GM12878 (cell line): ENCODE measurements around the gene TBX5.

Experiments
- CREB1 ChIP-seq: IDR thresholded peaks from 2 replicates; pipeline ENCODE4 v1.6.1; 2012; ENCODE audit warnings: low read depth, mild to moderate bottlenecking, inconsistent platforms
- CREM ChIP-seq: IDR thresholded peaks from 2 replicates; pipeline ENCODE4 v1.6.1; 2014; ENCODE audit warnings: antibody characterized with exemption, low read depth
- CTCF ChIP-seq, 3 experiments: IDR thresholded peaks in 2 of 3; conservative IDR thresholded peaks in 1 of 3; 2 replicates each; pipeline ENCODE4 v1.5.1; 2011; ENCODE audit warnings: low read depth in 3 of 3, low read length in 3 of 3, mild to moderate bottlenecking in 3 of 3, control low read depth in 2 of 3, moderate library complexity in 2 of 3, inconsistent platforms in 1 of 3, mixed read lengths in 1 of 3; ENCODE audit not compliant: control insufficient read depth in 2 of 3, insufficient read depth in 1 of 3; ENCODE audit errors: extremely low read depth in 1 of 3
- EP300 ChIP-seq, 2 experiments: fragments of 150-350 bp in 1 of 2; IDR thresholded peaks; 2 replicates each; pipeline ENCODE4 v1.6.1; 2011 to 2012; ENCODE audit warnings: low read depth in 2 of 2, low read length in 2 of 2, borderline replicate concordance in 1 of 2, improper control_type of control experiment in 1 of 2, inconsistent platforms in 1 of 2; ENCODE audit not compliant: control insufficient read depth in 1 of 2
- HCFC1 ChIP-seq: fragments of 150-350 bp; IDR thresholded peaks from 2 replicates; pipeline ENCODE4 v1.6.1; 2014; ENCODE audit warnings: low read length
- MAX ChIP-seq: IDR thresholded peaks from 2 replicates; pipeline ENCODE4 v1.6.1; 2012; ENCODE audit warnings: low read depth, low read length, improper control_type of control experiment
- MEF2A ChIP-seq: IDR thresholded peaks from 2 replicates; pipeline ENCODE4 v1.6.1; 2011; ENCODE audit warnings: low read depth, mild to moderate bottlenecking, low read length, moderate library complexity; ENCODE audit not compliant: insufficient read depth
- NKRF ChIP-seq: fragments of 450-650 bp; conservative IDR thresholded peaks from 2 replicates; pipeline ENCODE4 v1.6.1; 2017; ENCODE audit warnings: mild to moderate bottlenecking, moderate library complexity
- POLR2AphosphoS2 ChIP-seq: IDR thresholded peaks from 2 replicates; pipeline ENCODE4 v1.6.1; 2011; ENCODE audit warnings: low read depth, mild to moderate bottlenecking, low read length, improper control_type of control experiment, moderate library complexity
- PRDM15 ChIP-seq: fragments of 450-650 bp; formaldehyde crosslinking; IDR thresholded peaks from 2 replicates; pipeline ENCODE4 v1.4.0; 2020; ENCODE audit warnings: mild to moderate bottlenecking, moderate library complexity
- SIN3A ChIP-seq: IDR thresholded peaks from 2 replicates; pipeline ENCODE4 v1.6.1; 2012; ENCODE audit warnings: low read depth, low read length, improper control_type of control experiment
- SMARCA5 ChIP-seq: fragments of 450-650 bp; IDR thresholded peaks from 2 replicates; pipeline ENCODE4 v1.6.1; 2017; ENCODE audit warnings: mild to moderate bottlenecking
- SP1 ChIP-seq: IDR thresholded peaks from one replicate; pipeline ENCODE4 v1.6.1; 2011; ENCODE audit warnings: low read depth, low read length
- STAT1 ChIP-seq: fragments of 450-650 bp; conservative IDR thresholded peaks from 2 replicates; pipeline ENCODE4 v1.6.1; 2014; ENCODE audit warnings: antibody characterized with exemption, mild to moderate bottlenecking

- no peak for TF ChIP-seq SP1
- no peak for TF ChIP-seq PRDM15 (CRISPR knock-in tag)
- TF ChIP-seq HCFC1, result no peak
- TF ChIP-seq CREM, result no peak
- TF ChIP-seq POLR2AphosphoS2, result no peak
- no peak for TF ChIP-seq NKRF
- no peak for TF ChIP-seq CTCF (IDR thresholded peaks at IDR 0.05 in 2 of 3, conservative IDR thresholded peaks at IDR 0.05 in 1 of 3; ENCODE audit: control insufficient read depth in 2 of 3, extremely low read depth in 1 of 3, insufficient read depth in 1 of 3, low read depth in 3 of 3, low read length in 3 of 3)
- TF ChIP-seq EP300 (IDR thresholded peaks at IDR 0.05; ENCODE audit: borderline replicate concordance in 1 of 2, control insufficient read depth in 1 of 2, low read depth in 2 of 2, low read length in 2 of 2), result no peak
- no peak for TF ChIP-seq CREB1
- TF ChIP-seq MAX, result no peak
- no peak for TF ChIP-seq SIN3A
- no peak for TF ChIP-seq SMARCA5
- TF ChIP-seq STAT1, result no peak
- TF ChIP-seq MEF2A, result no peak
Observed at GRCh38 chr12:114414866-114415524, 9.1 kb upstream of the TBX5 start.
